ENCODE data around the gene TDRD7.

DNA sequence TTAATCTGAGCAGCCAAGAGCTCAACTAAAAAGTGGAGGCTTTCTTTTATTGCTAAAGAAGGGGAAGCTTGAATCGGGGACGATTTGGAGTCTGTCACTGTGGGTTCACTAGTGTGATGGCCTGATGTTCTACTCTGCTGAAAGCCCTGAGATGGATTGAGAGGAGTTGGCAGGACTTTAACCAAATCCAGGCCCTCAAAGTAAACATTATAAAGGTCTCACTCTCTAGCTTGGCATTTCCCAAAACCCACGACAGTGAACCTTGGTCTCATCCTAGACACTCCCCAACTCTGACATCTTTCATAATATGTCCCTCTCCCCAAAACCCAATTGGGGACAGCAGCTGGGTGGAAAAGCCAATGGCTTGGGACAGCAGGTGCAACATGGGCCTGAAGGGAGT, 122.3 kb downstream of the TDRD7 start:
- TF ChIP-seq GATA3 (IDR thresholded peaks at IDR 0.05; ENCODE audit: low read depth, low read length): no peak
- TF ChIP-seq GATA2 (IDR thresholded peaks at IDR 0.05; ENCODE audit: low read depth, low read length): no peak

Measured in SH-SY5Y (cell line).